Measurements from ENCODE around the gene PDZD2.
"Not testable (repeated sequence)": the region's sequence is repeated elsewhere in the genome, so short reads cannot be mapped to it uniquely, and the experiment has no call there.

The PDZD2 gene

GRCh38 chr5:31987985-31988710 is 349.2 kb downstream of the PDZD2 start:
- DNase-seq, result peak; percentile 100

- DNase-seq, result peak; percentile 7
Measured at GRCh38 chr5:31990081-31990650, 351.2 kb downstream of the PDZD2 start.

GRCh38 chr5:31990701-31991110 is 351.8 kb downstream of the PDZD2 start:
- DNase-seq, result peak; percentile 6

- no peak for DNase-seq
Measured at GRCh38 chr5:31992377-31992776, 353.4 kb downstream of the PDZD2 start.

- DNase-seq, result peak; percentile 85
Measured at GRCh38 chr5:31993165-31993961, 354.4 kb downstream of the PDZD2 start.

GRCh38 chr5:31995006-31995405 is 356.1 kb downstream of the PDZD2 start:
- DNase-seq, result no peak

- DNase-seq, result no peak
Measured at GRCh38 chr5:31995714-31996113, 356.8 kb downstream of the PDZD2 start.

- no peak for DNase-seq
Measured at GRCh38 chr5:31996909-31997308, 358.0 kb downstream of the PDZD2 start.

- DNase-seq, result no peak
Measured at GRCh38 chr5:31999470-31999869, 360.5 kb downstream of the PDZD2 start.

- DNase-seq, result no peak
Measured at GRCh38 chr5:32000731-32001130, 361.8 kb downstream of the PDZD2 start.

- DNase-seq, result no peak
Measured at GRCh38 chr5:32001284-32001683, 362.4 kb downstream of the PDZD2 start.

GRCh38 chr5:32001707-32002106 is 362.8 kb downstream of the PDZD2 start:
- no peak for DNase-seq

GRCh38 chr5:32002755-32003154 is 363.8 kb downstream of the PDZD2 start:
- no peak for DNase-seq

GRCh38 chr5:32003981-32004380 is 365.1 kb downstream of the PDZD2 start:
- no peak for DNase-seq

GRCh38 chr5:32004404-32004803 is 365.5 kb downstream of the PDZD2 start:
- no peak for DNase-seq

- DNase-seq, result no peak
Measured at GRCh38 chr5:32008746-32009145, 369.8 kb downstream of the PDZD2 start.

GRCh38 chr5:32013658-32014057 is 374.7 kb downstream of the PDZD2 start:
- DNase-seq, result no peak

- DNase-seq, result no peak
Measured at GRCh38 chr5:32014096-32014745, 375.3 kb downstream of the PDZD2 start.

GRCh38 chr5:32015262-32015661 is 376.3 kb downstream of the PDZD2 start:
- not testable (repeated sequence) for DNase-seq

- DNase-seq, result peak; percentile 53
Measured at GRCh38 chr5:32017692-32018367, 378.9 kb downstream of the PDZD2 start.

- no peak for DNase-seq
Measured at GRCh38 chr5:32018476-32019436, 379.8 kb downstream of the PDZD2 start.

GRCh38 chr5:32020271-32020670 is 381.3 kb downstream of the PDZD2 start:
- no peak for DNase-seq

Data from fibroblast of skin of right biceps (primary cell).